HG03045 (cell line): ENCODE results near the gene CASKIN2.

Experiments used
- ATAC-seq: cut with Tn5 transposase; IDR thresholded peaks from one replicate; pipeline ENCODE4 v1.9.1; 2021; ENCODE audit warnings: mild to moderate bottlenecking, moderate library complexity; ENCODE audit not compliant: unreplicated experiment

The CASKIN2 gene

DNA sequence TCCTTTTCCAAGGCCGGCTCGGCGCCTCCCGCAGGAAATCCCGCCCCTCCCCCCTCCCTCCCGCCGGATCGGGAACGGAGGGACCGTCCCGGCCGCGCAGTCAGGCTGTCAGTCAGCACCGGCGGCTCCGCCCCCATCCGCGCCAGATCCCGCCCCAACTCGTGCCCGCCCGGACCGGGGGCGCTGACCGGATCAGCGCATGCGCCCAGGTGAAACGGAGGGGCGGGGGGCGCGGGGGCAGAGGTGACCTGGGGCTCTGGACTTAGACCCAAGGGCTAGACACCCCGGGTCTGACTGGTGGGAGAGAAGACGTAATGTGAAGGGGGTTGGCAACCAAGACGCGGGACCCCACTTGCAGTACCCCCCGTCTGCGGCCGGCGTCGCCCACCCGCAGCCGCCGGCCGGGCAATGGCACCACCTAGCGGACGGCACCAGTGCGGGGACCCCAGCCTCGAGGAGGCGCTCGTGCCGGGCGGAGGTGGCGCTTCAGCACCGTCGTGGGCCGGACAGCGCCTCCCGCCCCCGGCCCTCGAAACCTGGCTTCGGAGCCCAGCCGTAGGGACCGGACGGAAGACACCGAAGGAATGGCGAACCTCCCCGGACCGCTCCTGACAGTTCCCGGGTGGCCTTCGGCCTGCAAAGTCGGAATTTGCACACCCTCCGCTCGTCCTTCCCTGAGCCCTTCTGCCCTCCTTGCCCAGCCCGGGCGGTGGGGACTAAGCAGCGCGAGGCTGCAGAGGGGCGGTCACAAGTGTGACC is at the start of gene CASKIN2:
Gene CASKIN2, minus strand, starts transcription at position 42 of the 759 bp plus-strand sequence. CDS start 1,733 bp downstream, outside the sequence.
- ATAC-seq, result peak; percentile 41

DNA sequence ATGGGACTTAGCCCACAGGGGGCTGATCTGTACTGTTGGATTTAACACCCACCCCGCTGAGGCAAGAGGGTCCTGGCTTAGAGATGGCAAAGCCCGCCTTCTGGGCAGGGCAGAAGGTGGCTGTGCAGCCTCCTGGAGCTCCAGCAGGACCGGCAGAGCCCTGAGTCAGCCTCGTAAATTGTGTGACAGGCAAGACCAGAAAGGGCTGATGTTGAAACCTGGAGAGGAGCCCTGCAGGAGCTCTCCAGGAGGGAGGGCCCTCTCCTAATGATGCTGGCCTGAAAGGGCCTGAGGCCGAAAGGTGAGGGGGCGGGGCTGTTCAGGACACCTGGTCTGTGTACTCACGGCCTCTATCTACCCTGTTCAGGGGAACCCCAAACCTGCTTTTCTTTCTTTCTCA is 49.7 kb upstream of the CASKIN2 start:
- no peak for ATAC-seq

- ATAC-seq, result no peak
These were observed 48.9 kb upstream of the CASKIN2 start for GRCh38 chr17:75564195-75564594.

DNA sequence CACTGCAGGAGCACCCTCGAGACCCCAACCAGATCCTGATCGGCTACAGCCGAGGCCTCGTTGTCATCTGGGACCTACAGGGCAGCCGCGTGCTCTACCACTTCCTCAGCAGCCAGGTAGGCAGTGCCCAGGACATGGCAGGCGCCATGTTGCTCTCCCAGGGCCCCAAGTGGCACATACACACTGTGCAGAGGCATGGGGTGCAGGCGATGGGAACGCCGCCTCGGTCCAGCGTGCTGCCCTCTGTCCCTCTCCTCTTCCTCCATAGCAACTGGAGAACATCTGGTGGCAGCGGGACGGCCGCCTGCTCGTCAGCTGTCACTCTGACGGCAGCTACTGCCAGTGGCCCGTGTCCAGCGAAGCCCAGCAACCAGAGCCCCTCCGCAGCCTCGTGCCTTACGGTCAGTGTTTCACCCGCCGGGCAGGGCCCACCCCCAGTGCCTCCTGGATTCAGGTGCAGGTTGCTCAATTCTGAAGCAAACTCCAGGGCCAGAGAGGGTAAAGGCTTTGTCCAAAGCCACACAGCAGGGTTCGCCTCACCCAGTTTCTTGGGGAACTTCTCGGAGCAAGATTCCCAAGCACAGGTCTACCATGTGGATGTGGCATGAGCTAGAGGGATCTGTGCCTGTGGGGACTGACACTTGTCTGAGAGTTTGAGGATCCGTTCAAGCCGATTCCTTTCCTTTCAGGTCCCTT is 47.9 kb upstream of the CASKIN2 start:
- ATAC-seq, result no peak

DNA sequence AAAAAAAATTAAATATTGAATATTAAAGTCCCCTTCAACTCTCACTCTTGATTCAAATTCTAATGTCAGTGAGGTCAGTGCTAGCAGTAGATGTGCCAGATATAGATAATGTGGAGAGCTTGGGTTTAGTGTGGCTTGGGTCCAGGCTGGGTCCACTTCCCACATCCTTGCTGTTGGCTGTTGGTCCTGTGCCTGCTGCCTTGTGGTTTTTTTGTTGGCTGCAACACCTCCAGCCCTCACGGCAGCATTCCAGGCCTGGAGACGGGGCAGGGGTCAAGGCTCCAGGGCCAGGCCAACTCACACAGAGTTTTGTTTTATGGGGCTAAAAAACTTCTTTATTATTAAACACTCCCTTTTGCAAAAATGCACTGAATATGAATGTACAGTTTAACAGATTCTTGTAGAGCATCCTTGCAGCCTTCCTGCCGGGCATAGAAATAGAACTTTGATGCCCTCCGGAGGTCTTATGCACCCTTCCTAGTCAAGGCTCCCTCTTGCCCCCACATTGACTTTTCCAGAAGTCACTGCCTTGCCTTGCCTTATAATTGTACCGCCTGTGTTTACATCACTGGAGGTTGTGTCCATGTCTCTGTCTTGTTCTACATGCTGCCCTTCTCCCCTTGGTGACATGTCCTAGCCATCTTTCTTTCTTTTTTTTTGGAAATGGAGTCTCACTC is 46.7 kb upstream of the CASKIN2 start:
- no peak for ATAC-seq

GRCh38 chr17:75559958-75560533 is 44.7 kb upstream of the CASKIN2 start:
- ATAC-seq, result no peak

DNA sequence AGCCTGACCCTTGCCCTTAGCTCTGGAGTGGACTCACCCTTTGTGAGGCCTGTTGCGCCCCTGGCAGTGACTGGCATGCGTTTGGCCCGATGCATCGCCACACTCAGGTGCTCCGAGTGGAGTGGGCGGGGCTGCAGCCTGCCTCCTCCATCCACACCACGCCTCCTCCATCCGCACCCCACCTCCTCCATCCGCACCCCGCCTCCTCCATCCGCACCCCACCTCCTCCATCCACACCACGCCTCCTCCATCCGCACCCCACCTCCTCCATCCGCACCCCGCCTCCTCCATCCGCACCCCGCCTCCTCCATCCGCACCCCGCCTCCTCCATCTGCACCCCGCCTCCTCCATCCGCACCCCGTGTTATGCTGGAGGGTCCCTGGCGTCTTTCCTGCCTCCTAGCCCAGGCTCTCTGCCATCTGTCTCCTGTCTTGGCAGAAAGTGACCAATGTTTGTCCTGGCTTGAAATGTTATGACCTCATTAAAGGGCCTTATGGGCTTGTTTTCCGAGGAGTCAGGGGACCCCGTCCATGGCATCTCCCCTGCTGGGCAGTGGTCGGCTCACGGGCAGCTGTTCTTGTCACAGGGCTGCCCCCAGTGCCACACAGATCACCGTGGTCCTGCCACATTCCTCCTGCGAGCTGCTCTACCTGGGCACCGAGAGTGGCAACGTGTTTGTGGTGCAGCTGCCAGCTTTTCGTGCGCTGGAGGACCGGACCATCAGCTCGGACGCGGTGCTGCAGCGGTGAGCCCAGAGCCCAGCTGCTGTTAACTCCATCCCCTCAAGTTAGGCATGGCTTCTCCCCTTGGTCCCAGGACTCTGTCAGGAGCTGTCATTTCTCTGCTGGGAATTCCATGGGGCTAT is 43.6 kb upstream of the CASKIN2 start:
- no peak for ATAC-seq

GRCh38 chr17:75557852-75558665 is 42.7 kb upstream of the CASKIN2 start:
- ATAC-seq, result no peak

DNA sequence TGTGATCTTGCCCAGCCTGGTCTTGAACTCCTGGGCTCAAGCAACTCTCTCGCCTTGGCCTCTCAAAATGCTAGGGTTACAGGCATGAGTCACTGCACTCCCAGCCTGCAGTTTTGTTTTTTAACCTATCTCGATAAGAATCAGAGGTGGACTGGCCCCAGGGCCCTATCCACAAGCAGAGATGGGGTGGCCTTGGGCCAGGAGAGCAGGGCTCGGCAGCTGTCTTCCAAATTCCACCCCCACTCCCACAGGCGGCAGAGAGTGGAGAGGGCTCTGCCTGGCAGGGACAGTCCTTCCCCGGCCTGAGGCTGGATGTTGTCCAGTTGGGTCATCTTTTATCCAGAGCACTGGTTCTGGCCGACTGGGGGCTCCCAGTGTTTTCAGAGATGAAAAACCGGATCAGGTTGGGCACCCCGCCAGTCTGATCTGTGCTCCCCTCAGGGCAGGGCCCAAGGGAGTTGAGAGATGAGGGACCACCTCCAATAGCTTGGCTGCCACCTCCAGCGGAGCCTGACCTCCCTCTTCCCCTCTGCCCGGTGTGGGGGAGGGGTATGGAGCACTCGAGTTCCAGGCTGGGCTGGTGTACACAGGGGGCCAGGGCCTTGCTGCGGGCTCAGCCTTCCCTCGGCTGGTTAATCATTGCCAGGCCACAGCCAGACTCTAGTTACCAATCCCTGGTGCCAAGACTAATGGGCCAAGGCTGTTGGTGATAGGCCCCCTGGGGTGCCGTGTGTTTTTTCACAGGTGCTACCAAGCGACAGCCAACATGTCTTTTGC is 41.9 kb upstream of the CASKIN2 start:
- no peak for ATAC-seq

- ATAC-seq, result no peak
These were observed 40.4 kb upstream of the CASKIN2 start for GRCh38 chr17:75555679-75556153.

GRCh38 chr17:75553295-75554110 is 38.2 kb upstream of the CASKIN2 start:
- no peak for ATAC-seq

GRCh38 chr17:75552425-75553294 is 37.3 kb upstream of the CASKIN2 start:
- ATAC-seq, result no peak

DNA sequence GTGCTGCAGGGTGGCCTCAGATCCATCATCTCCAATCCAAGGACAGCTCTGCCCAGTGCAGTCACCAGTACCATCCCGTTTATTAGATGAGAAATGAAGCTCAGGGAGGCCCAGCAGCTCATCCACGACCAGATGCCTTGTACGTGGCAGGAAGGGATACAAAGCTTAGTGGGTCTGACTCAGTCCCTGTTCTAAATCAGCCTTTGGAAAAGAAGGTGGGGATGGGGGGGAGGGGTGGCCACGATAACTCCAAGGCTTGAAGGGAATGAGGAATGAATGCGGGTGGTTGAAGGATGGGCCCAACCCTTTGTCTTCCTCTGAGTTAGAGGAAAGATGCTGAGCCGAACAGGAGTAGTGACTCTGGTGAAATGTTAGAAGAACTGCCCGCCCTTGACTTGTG is 35.9 kb upstream of the CASKIN2 start:
- no peak for ATAC-seq

DNA sequence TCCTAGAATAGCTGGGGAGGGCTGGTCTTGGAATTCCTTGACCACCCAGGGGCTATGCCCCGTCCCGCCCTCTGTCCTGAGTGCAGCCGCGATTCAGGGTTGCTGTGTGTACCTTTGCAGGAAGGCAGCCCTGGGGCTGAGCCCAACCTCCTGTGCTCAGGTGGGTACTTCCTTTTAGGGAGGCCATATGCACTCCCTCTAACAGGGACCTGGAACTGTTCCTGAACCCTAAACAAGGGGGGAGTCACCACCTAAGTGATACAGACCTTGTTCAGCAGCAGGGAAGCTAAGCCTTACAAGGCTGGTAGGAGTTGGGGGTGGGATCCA is 34.8 kb upstream of the CASKIN2 start:
- ATAC-seq, result no peak

DNA sequence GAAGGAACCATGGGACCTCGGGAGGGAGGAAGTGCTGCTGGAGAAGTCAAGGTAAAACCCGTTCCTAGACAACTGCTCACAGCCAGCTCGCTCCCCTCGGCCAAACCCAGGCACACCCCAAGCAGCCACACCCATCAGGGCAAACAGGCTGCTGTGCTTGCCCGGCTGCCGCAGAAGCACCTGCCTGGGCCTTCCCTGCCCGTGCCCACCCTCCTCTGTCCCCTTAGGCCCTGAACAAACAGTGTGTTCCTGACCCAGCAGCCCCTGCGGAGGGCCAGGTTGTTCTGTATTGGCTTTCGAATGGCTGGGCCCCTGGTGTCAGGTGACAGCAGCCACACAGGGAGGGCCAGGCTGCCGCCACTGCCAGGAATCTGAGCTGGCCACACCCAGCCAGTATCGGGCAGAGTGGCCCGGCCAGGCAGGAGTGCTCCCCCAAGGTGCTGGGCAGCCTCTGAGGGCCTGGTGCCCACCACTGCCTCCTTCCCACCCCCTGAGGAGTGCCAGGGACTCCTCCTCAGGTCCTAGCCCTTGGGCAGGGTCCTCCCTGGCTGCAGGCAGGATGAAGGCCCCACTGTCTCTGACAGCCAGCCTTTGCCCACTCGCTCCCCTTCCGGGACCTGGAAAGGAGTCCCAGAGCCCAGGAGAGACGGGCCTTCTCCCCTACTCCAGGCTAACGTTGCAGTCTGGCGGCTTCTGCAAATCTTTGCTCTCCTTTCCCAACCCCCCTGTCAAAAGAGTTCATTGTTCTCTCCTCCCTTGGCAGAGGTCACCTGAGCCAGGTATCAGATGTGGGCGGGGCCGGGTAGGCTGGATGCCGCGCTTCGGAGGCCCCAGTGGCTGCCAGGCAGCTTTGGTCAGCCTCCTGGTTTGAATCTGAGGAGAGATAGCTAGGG is 34.2 kb upstream of the CASKIN2 start:
- no peak for ATAC-seq

- no peak for ATAC-seq
These were observed 33.5 kb upstream of the CASKIN2 start for GRCh38 chr17:75548813-75549212.
